Ishikawa (cell line): Measurements from ENCODE around the gene FTHL17.

Experiments used
- CEBPB ChIP-seq: IDR thresholded peaks from 2 replicates; pipeline ENCODE4 v1.6.1; 2012
- CREB1 ChIP-seq: IDR thresholded peaks from 2 replicates; pipeline ENCODE4 v1.6.1; 2012; ENCODE audit warnings: low read depth
- EGR1 ChIP-seq: IDR thresholded peaks from 2 replicates; pipeline ENCODE4 v1.6.1; 2012
- EP300 ChIP-seq: IDR thresholded peaks from 2 replicates; pipeline ENCODE4 v1.6.1; 2012; ENCODE audit warnings: borderline replicate concordance
- FOXM1 ChIP-seq: IDR thresholded peaks from 2 replicates; pipeline ENCODE4 v1.6.1; 2012; ENCODE audit warnings: low read depth, borderline replicate concordance
- MAX ChIP-seq: IDR thresholded peaks from 2 replicates; pipeline ENCODE4 v1.6.1; 2012
- NFIC ChIP-seq: IDR thresholded peaks from 2 replicates; pipeline ENCODE4 v1.6.1; 2012
- RAD21 ChIP-seq: IDR thresholded peaks from 2 replicates; pipeline ENCODE4 v1.6.1; 2012; ENCODE audit warnings: low read depth
- REST ChIP-seq: IDR thresholded peaks from 2 replicates; pipeline ENCODE4 v1.6.1; 2012; ENCODE audit warnings: low read depth, mild to moderate bottlenecking
- TAF1 ChIP-seq: IDR thresholded peaks from 2 replicates; pipeline ENCODE4 v1.6.1; 2012; ENCODE audit warnings: low read depth, mild to moderate bottlenecking
- TCF12 ChIP-seq: IDR thresholded peaks from 2 replicates; pipeline ENCODE4 v1.6.1; 2012; ENCODE audit warnings: low read depth
- TEAD4 ChIP-seq: IDR thresholded peaks from 2 replicates; pipeline ENCODE4 v1.6.1; 2012
- USF1 ChIP-seq: IDR thresholded peaks from 2 replicates; pipeline ENCODE4 v1.6.1; 2012
- YY1 ChIP-seq: IDR thresholded peaks from 2 replicates; pipeline ENCODE4 v1.6.1; 2012; ENCODE audit warnings: low read depth
- ZBTB7A ChIP-seq: IDR thresholded peaks from 2 replicates; pipeline ENCODE4 v1.6.1; 2012; ENCODE audit warnings: low read depth

FTHL17 gene

GRCh38 chrX:31036895-31037294 lies 34.9 kb downstream of the FTHL17 start:
- no peak for TF ChIP-seq YY1
- TF ChIP-seq RAD21 = peak; percentile 46

GRCh38 chrX:31027351-31027750 lies 44.5 kb downstream of the FTHL17 start:
- TF ChIP-seq ZBTB7A (no peak), REST (no peak), TEAD4 (no peak), USF1 (no peak), EP300 (no peak), EGR1 (no peak), NFIC (no peak), RAD21 (no peak), MAX (no peak), YY1 (no peak), FOXM1 (no peak), TCF12 (no peak), CREB1 (no peak), TAF1 (no peak), CEBPB (no peak)

- TF ChIP-seq MAX (no peak), RAD21 (no peak), USF1 (no peak), TCF12 (no peak), ZBTB7A (no peak), REST (no peak), EGR1 (no peak), EP300 (no peak), TEAD4 (no peak), CREB1 (no peak), FOXM1 (no peak), YY1 (no peak), CEBPB (no peak)
These were observed 47.0 kb downstream of the FTHL17 start for GRCh38 chrX:31024866-31025265.

- no peak for TF ChIP-seq MAX
- TF ChIP-seq ZBTB7A = no peak
- TF ChIP-seq USF1 = no peak
- TF ChIP-seq YY1 = no peak
- TF ChIP-seq TEAD4 = no peak
- TF ChIP-seq REST = no peak
- TF ChIP-seq NFIC = no peak
- no peak for TF ChIP-seq TCF12
- no peak for TF ChIP-seq EP300
- no peak for TF ChIP-seq FOXM1
- no peak for TF ChIP-seq CREB1
- no peak for TF ChIP-seq TAF1
- no peak for TF ChIP-seq EGR1
- no peak for TF ChIP-seq RAD21
- no peak for TF ChIP-seq CEBPB
These were observed 50.3 kb downstream of the FTHL17 start for GRCh38 chrX:31021537-31021936.
